Spleen (tissue), 7 donors: ENCODE measurements around the gene NPRL2.

Source experiments
- POLR2A ChIP-seq, 3 donors: fragments of 450-650 bp; IDR thresholded peaks; one replicate each; pipeline ENCODE4 v1.5.1; 2017; ENCODE audit warnings: antibody characterized with exemption in 3 of 3, mild to moderate bottlenecking in 1 of 3
- TF ChIP-seq, protein P1 (sequence below), 11 experiments: fragments of 200-600 bp in 7 of 11; fragments of 450-650 bp in 4 of 11; sonication (generic) in 4 of 11; IDR thresholded peaks in 8 of 11; conservative IDR thresholded peaks in 3 of 11; 1 replicate in 7 of 11; 2 replicates in 4 of 11; pipeline versions ENCODE4 v1.4.0 to v1.8.0; 2016 to 2021; ENCODE audit warnings: antibody characterized with exemption in 11 of 11, inconsistent platforms in 4 of 11, mild to moderate bottlenecking in 1 of 11
- donor health status: DM: no; HTN: no; CAD: no; lungs with moderate emphysema.
- donor health status: DM: no; HTN: no; CAD: no.
- donor health status: DM: no; HTN: no; CAD: no.

DNA sequence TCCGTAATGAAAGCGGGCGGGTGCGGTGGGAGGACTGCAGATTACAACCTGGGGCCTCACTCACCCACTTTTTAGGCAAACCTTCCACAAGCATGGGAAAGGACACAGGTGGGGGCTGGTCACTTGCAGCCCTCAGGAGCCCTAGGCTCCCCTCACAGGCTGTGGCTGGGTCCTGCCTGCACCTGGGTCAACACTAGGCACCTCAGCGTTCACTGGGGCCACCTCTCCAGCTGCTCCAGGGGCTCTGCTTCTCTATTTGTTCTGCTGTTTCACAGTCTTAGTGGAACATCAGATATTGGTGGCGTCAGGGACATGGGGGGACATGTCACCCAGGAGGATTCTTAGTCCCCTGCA lies 38.8 kb upstream of the NPRL2 start:
- no peak for TF ChIP-seq POLR2A (IDR thresholded peaks at IDR 0.05)
- TF ChIP-seq, protein P1, sequence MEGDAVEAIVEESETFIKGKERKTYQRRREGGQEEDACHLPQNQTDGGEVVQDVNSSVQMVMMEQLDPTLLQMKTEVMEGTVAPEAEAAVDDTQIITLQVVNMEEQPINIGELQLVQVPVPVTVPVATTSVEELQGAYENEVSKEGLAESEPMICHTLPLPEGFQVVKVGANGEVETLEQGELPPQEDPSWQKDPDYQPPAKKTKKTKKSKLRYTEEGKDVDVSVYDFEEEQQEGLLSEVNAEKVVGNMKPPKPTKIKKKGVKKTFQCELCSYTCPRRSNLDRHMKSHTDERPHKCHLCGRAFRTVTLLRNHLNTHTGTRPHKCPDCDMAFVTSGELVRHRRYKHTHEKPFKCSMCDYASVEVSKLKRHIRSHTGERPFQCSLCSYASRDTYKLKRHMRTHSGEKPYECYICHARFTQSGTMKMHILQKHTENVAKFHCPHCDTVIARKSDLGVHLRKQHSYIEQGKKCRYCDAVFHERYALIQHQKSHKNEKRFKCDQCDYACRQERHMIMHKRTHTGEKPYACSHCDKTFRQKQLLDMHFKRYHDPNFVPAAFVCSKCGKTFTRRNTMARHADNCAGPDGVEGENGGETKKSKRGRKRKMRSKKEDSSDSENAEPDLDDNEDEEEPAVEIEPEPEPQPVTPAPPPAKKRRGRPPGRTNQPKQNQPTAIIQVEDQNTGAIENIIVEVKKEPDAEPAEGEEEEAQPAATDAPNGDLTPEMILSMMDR (IDR thresholded peaks at IDR 0.05 in 8 of 11, conservative IDR thresholded peaks at IDR 0.05 in 3 of 11) = no peak
